Measurements from ENCODE around the gene HSD11B1L.

- TF ChIP-seq POLR2A (IDR thresholded peaks at IDR 0.05; ENCODE audit: low read depth, low read length), result peak; percentile 26
- no peak for TF ChIP-seq CTCF (IDR thresholded peaks at IDR 0.05; ENCODE audit: extremely low read depth in 1 of 2, insufficient read depth in 1 of 2, low read depth in 1 of 2, low read length in 2 of 2)
- no peak for TF ChIP-seq MYC (IDR thresholded peaks at IDR 0.05; ENCODE audit: low read depth, low read length)
- TF ChIP-seq POLR2AphosphoS5 (IDR thresholded peaks at IDR 0.05; ENCODE audit: insufficient read depth, low read depth, low read length), result no peak
- TF ChIP-seq MAX (IDR thresholded peaks at IDR 0.05; ENCODE audit: insufficient read depth, insufficient read length), result no peak
- no peak for TF ChIP-seq JUN (IDR thresholded peaks at IDR 0.05; ENCODE audit: borderline replicate concordance, insufficient read depth, insufficient read length, low read depth)
- TF ChIP-seq EZH2 (IDR thresholded peaks at IDR 0.05; ENCODE audit: borderline replicate concordance, low read depth, low read length, severe bottlenecking), result no peak
- no peak for TF ChIP-seq GATA2 (IDR thresholded peaks at IDR 0.05; ENCODE audit: insufficient read depth, insufficient read length, low read depth, low read length)
- no peak for TF ChIP-seq FOS (IDR thresholded peaks at IDR 0.05; ENCODE audit: borderline replicate concordance, insufficient read depth, low read length)
Measured at GRCh38 chr19:5698635-5699422, 18.0 kb downstream of the HSD11B1L start.

Measured in endothelial cell of umbilical vein (primary cell).